Stomach (tissue), 4 donors: ENCODE results near the gene PDGFRB.

Source experiments
- CTCF ChIP-seq, 7 experiments: fragments of 450-650 bp in 4 of 7; fragments of 200-600 bp in 3 of 7; sonication (generic) in 3 of 7; IDR thresholded peaks; one replicate each; pipeline ENCODE4 v1.5.1; 2016 to 2019; ENCODE audit warnings: antibody characterized with exemption in 7 of 7, control low read depth in 2 of 7, mild to moderate bottlenecking in 1 of 7
- POLR2A ChIP-seq, 4 donors: fragments of 450-650 bp; IDR thresholded peaks; one replicate each; pipeline ENCODE4 v1.6.1; 2016; ENCODE audit warnings: antibody characterized with exemption in 4 of 4, control low read depth in 2 of 4, mild to moderate bottlenecking in 1 of 4, moderate library complexity in 1 of 4

GRCh38 chr5:150112201-150113046 lies 43.2 kb downstream of the PDGFRB start:
- TF ChIP-seq CTCF (IDR thresholded peaks at IDR 0.05) (no peak), POLR2A (IDR thresholded peaks at IDR 0.05) (no peak)
